ENCODE measurements around the gene MED13L. TPM values are rescaled to one million over a fixed set of nuclear protein-coding genes. Genes with fewer than 3 reads are reported as not detected.
"Not testable (repeated sequence)": the region's sequence is repeated elsewhere in the genome, so short reads cannot be mapped to it uniquely, and the experiment has no call there.

Gene MED13L
- total and polyA plus RNA-seq, 2 donors (not counting 1 experiment from before 2014, with no cell fraction given): 56.5 to 97.3 TPM

- H3K4me1 ChIP-seq (ENCODE audit: control insufficient read depth, extremely low read depth, insufficient read depth, low read length): no peaks in the 10 kb centered on the region
- no peak for TF ChIP-seq EZH2 (IDR thresholded peaks at IDR 0.05; ENCODE audit: low read length, missing control alignments)
- no peak for TF ChIP-seq CTCF (conservative IDR thresholded peaks at IDR 0.05 in 1 of 2, IDR thresholded peaks at IDR 0.05 in 1 of 2; ENCODE audit: low read depth in 1 of 2, low read length in 2 of 2)
- H3K27ac ChIP-seq (ENCODE audit: insufficient read depth, low read length): no peak overlapping the region
- no peaks in the 10 kb centered on the region for H3K9me3 ChIP-seq (ENCODE audit: control insufficient read depth, insufficient read depth, low read depth, low read length)
- no peaks in the 10 kb centered on the region for H3K36me3 ChIP-seq (ENCODE audit: control insufficient read depth, insufficient read depth, low read length)
- peaks cover 78% of the 10 kb centered on the region for H3K79me2 ChIP-seq (ENCODE audit: control insufficient read depth, insufficient read depth, low read length)
- H3K9ac ChIP-seq (ENCODE audit: insufficient read depth, low read length): no peak overlapping the region
- H3K27me3 ChIP-seq (ENCODE audit: control insufficient read depth, insufficient read depth, low read length): no peaks in the 10 kb centered on the region
- DNase-seq (ENCODE audit: low read depth in 2 of 2): no peak
- H3K4me2 ChIP-seq (ENCODE audit: extremely low read depth, insufficient read depth, low read length): no peak overlapping the region
- peaks cover 8% of the 10 kb centered on the region for H4K20me1 ChIP-seq (ENCODE audit: control insufficient read depth, extremely low read depth, insufficient read depth, low read length)
- H3K4me3 ChIP-seq (replicated peaks in 1 of 4; ENCODE audit: control extremely low read depth in 1 of 4, insufficient read depth in 1 of 4, low read depth in 3 of 4, low read length in 4 of 4): no peak overlapping the region
- H2AFZ ChIP-seq (ENCODE audit: low read length): no peak overlapping the region
These were observed 39.3 kb downstream of the MED13L start for GRCh38 chr12:116238149-116238548.

- Histone ChIP-seq H3K36me3 (ENCODE audit: control insufficient read depth, insufficient read depth, low read length) (no peaks in the 10 kb centered on the region), H3K27ac (ENCODE audit: insufficient read depth, low read length) (no peak overlapping the region), H3K9ac (ENCODE audit: insufficient read depth, low read length) (no peak overlapping the region), H2AFZ (ENCODE audit: low read length) (no peak overlapping the region), H3K4me3 (replicated peaks in 1 of 4; ENCODE audit: control extremely low read depth in 1 of 4, insufficient read depth in 1 of 4, low read depth in 3 of 4, low read length in 4 of 4) (no peak overlapping the region), H3K27me3 (ENCODE audit: control insufficient read depth, insufficient read depth, low read length) (no peaks in the 10 kb centered on the region), H3K79me2 (ENCODE audit: control insufficient read depth, insufficient read depth, low read length) (peaks cover 71% of the 10 kb centered on the region), H3K4me2 (ENCODE audit: extremely low read depth, insufficient read depth, low read length) (no peak overlapping the region), H4K20me1 (ENCODE audit: control insufficient read depth, extremely low read depth, insufficient read depth, low read length) (peaks cover 8% of the 10 kb centered on the region), H3K4me1 (ENCODE audit: control insufficient read depth, extremely low read depth, insufficient read depth, low read length) (no peaks in the 10 kb centered on the region), H3K9me3 (ENCODE audit: control insufficient read depth, insufficient read depth, low read depth, low read length) (no peaks in the 10 kb centered on the region)
- TF ChIP-seq EZH2 (IDR thresholded peaks at IDR 0.05; ENCODE audit: low read length, missing control alignments): no peak
- TF ChIP-seq CTCF (conservative IDR thresholded peaks at IDR 0.05 in 1 of 2, IDR thresholded peaks at IDR 0.05 in 1 of 2; ENCODE audit: low read depth in 1 of 2, low read length in 2 of 2): no peak
- peak in 1 of 2 donors; percentile 30 for DNase-seq (ENCODE audit: low read depth in 2 of 2)
These were observed 40.5 kb downstream of the MED13L start for GRCh38 chr12:116236976-116237375.

- no peaks in the 10 kb centered on the region for H3K36me3 ChIP-seq (ENCODE audit: control insufficient read depth, insufficient read depth, low read length)
- H2AFZ ChIP-seq (ENCODE audit: low read length): no peak overlapping the region
- TF ChIP-seq EZH2 (IDR thresholded peaks at IDR 0.05; ENCODE audit: low read length, missing control alignments): no peak
- peak; percentile 74 to 75 for TF ChIP-seq CTCF (conservative IDR thresholded peaks at IDR 0.05 in 1 of 2, IDR thresholded peaks at IDR 0.05 in 1 of 2; ENCODE audit: low read depth in 1 of 2, low read length in 2 of 2)
- DNase-seq (ENCODE audit: low read depth in 2 of 2): peak; percentile 66 to 77
- no peaks in the 10 kb centered on the region for H3K4me1 ChIP-seq (ENCODE audit: control insufficient read depth, extremely low read depth, insufficient read depth, low read length)
- H3K27ac ChIP-seq (ENCODE audit: insufficient read depth, low read length): no peak overlapping the region
- H3K4me2 ChIP-seq (ENCODE audit: extremely low read depth, insufficient read depth, low read length): no peak overlapping the region
- no peaks in the 10 kb centered on the region for H3K27me3 ChIP-seq (ENCODE audit: control insufficient read depth, insufficient read depth, low read length)
- no peak overlapping the region for H3K4me3 ChIP-seq (replicated peaks in 1 of 4; ENCODE audit: control extremely low read depth in 1 of 4, insufficient read depth in 1 of 4, low read depth in 3 of 4, low read length in 4 of 4)
- peaks cover 69% of the 10 kb centered on the region for H3K79me2 ChIP-seq (ENCODE audit: control insufficient read depth, insufficient read depth, low read length)
- no peak overlapping the region for H3K9ac ChIP-seq (ENCODE audit: insufficient read depth, low read length)
- H3K9me3 ChIP-seq (ENCODE audit: control insufficient read depth, insufficient read depth, low read depth, low read length): no peaks in the 10 kb centered on the region
- H4K20me1 ChIP-seq (ENCODE audit: control insufficient read depth, extremely low read depth, insufficient read depth, low read length): peaks cover 8% of the 10 kb centered on the region
These were observed 41.3 kb downstream of the MED13L start for GRCh38 chr12:116236148-116236731.

GRCh38 chr12:116234148-116234547 is 43.3 kb downstream of the MED13L start:
- H3K9ac ChIP-seq (ENCODE audit: insufficient read depth, low read length); H3K4me3 ChIP-seq (replicated peaks in 1 of 4; ENCODE audit: control extremely low read depth in 1 of 4, insufficient read depth in 1 of 4, low read depth in 3 of 4, low read length in 4 of 4); H2AFZ ChIP-seq (ENCODE audit: low read length); DNase-seq (ENCODE audit: low read depth in 2 of 2); H3K27ac ChIP-seq (ENCODE audit: insufficient read depth, low read length); H3K27me3 ChIP-seq (ENCODE audit: control insufficient read depth, insufficient read depth, low read length); H3K9me3 ChIP-seq (ENCODE audit: control insufficient read depth, insufficient read depth, low read depth, low read length); H3K36me3 ChIP-seq (ENCODE audit: control insufficient read depth, insufficient read depth, low read length); H4K20me1 ChIP-seq (ENCODE audit: control insufficient read depth, extremely low read depth, insufficient read depth, low read length); H3K4me2 ChIP-seq (ENCODE audit: extremely low read depth, insufficient read depth, low read length); H3K4me1 ChIP-seq (ENCODE audit: control insufficient read depth, extremely low read depth, insufficient read depth, low read length): not testable (repeated sequence)
- H3K79me2 ChIP-seq (ENCODE audit: control insufficient read depth, insufficient read depth, low read length): peaks cover 62% of the 10 kb centered on the region
